Measurements from ENCODE around the gene EVC. TPM values are rescaled to one million over a fixed set of nuclear protein-coding genes. Genes with fewer than 3 reads are reported as not detected.

The EVC gene
- total and polyA plus RNA-seq, 2 experiments from 2014 or later = 2.5 to 45.3 TPM

DNA sequence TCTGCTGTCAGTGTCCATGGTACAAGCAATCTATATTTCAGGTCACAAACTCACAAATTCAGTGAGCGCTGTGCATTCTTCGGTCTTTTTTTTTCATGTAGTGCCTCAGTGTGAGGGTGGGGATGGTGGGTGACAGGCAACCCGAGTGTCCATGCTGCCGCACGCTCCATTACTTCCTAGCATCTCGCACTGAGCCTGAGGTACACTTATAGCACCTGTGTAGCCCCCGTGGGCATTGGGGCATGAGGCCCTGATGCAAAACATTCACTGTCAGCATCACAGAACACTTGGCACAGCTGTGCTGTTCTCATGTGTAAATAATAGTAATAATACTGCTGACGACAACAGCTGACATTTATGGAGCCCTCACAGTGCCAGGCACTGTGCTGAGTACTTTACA lies 34.2 kb upstream of the EVC start:
- TF ChIP-seq CTCF (IDR thresholded peaks at IDR 0.05; ENCODE audit: low read depth, low read length) = no peak
- H3K4me3 ChIP-seq = no peak overlapping the region
- H3K4me1 ChIP-seq (ENCODE audit: low read depth) = no peaks in the 10 kb centered on the region
- no peak for DNase-seq (ENCODE audit: low read depth in 1 of 2, low spot score in 1 of 2)
- H3K36me3 ChIP-seq = no peaks in the 10 kb centered on the region
- H3K27me3 ChIP-seq = no peaks in the 10 kb centered on the region
- no peaks in the 10 kb centered on the region for H3K9me3 ChIP-seq (ENCODE audit: low read depth)
- H3K27ac ChIP-seq = no peak overlapping the region

GRCh38 chr4:5678977-5679376 lies 32.0 kb upstream of the EVC start:
- TF ChIP-seq CTCF (IDR thresholded peaks at IDR 0.05; ENCODE audit: low read depth, low read length) = no peak
- H3K4me3 ChIP-seq = no peak overlapping the region
- H3K27me3 ChIP-seq = no peaks in the 10 kb centered on the region
- no peaks in the 10 kb centered on the region for H3K9me3 ChIP-seq (ENCODE audit: low read depth)
- H3K36me3 ChIP-seq = no peaks in the 10 kb centered on the region
- H3K27ac ChIP-seq = no peak overlapping the region
- DNase-seq (ENCODE audit: low read depth in 1 of 2, low spot score in 1 of 2) = no peak
- H3K4me1 ChIP-seq (ENCODE audit: low read depth) = no peaks in the 10 kb centered on the region

GRCh38 chr4:5683566-5683965 lies 27.4 kb upstream of the EVC start:
- H3K27me3 ChIP-seq = no peaks in the 10 kb centered on the region
- peak in 1 of 2 donors; percentile 5 for DNase-seq (ENCODE audit: low read depth in 1 of 2, low spot score in 1 of 2)
- H3K9me3 ChIP-seq (ENCODE audit: low read depth) = no peaks in the 10 kb centered on the region
- H3K36me3 ChIP-seq = peaks cover 5% of the 10 kb centered on the region
- H3K4me3 ChIP-seq = no peak overlapping the region
- H3K4me1 ChIP-seq (ENCODE audit: low read depth) = no peaks in the 10 kb centered on the region
- no peak for TF ChIP-seq CTCF (IDR thresholded peaks at IDR 0.05; ENCODE audit: low read depth, low read length)
- no peak overlapping the region for H3K27ac ChIP-seq

DNA sequence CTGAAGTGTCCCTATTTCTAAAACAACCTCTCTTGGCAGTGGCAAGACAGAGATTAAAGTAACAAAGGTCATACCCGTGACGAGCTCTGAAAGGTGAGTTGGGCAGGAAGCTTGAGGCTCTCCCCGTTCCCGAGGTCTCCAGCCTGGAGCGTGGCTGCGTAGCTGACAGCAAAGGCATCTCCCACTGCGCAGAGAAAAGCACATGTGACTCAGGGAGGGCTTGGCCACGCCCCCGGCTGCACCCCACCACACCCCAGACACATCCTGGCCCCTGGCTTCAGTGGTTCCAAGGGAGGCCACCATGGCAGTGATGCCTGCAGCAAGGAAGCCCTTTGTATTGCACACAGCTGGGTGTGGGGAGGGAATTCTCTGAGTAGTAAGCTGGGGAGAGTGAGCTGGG lies 25.7 kb upstream of the EVC start:
- H3K4me3 ChIP-seq = no peak overlapping the region
- H3K36me3 ChIP-seq = peaks cover 5% of the 10 kb centered on the region
- no peaks in the 10 kb centered on the region for H3K27me3 ChIP-seq
- TF ChIP-seq CTCF (IDR thresholded peaks at IDR 0.05; ENCODE audit: low read depth, low read length) = no peak
- DNase-seq (ENCODE audit: low read depth in 1 of 2, low spot score in 1 of 2) = no peak
- H3K9me3 ChIP-seq (ENCODE audit: low read depth) = no peaks in the 10 kb centered on the region
- no peak overlapping the region for H3K27ac ChIP-seq
- no peaks in the 10 kb centered on the region for H3K4me1 ChIP-seq (ENCODE audit: low read depth)

GRCh38 chr4:5686338-5686737 lies 24.7 kb upstream of the EVC start:
- no peak for DNase-seq (ENCODE audit: low read depth in 1 of 2, low spot score in 1 of 2)
- no peak for TF ChIP-seq CTCF (IDR thresholded peaks at IDR 0.05; ENCODE audit: low read depth, low read length)
- Histone ChIP-seq H3K4me3 (no peak overlapping the region), H3K27ac (no peak overlapping the region), H3K36me3 (peaks cover 8% of the 10 kb centered on the region), H3K9me3 (ENCODE audit: low read depth) (no peaks in the 10 kb centered on the region), H3K27me3 (no peaks in the 10 kb centered on the region), H3K4me1 (ENCODE audit: low read depth) (no peaks in the 10 kb centered on the region)

GRCh38 chr4:5689065-5689464 lies 21.9 kb upstream of the EVC start:
- TF ChIP-seq CTCF (IDR thresholded peaks at IDR 0.05; ENCODE audit: low read depth, low read length) = no peak
- DNase-seq (ENCODE audit: low read depth in 1 of 2, low spot score in 1 of 2) = no peak
- H3K36me3 ChIP-seq = peaks cover 8% of the 10 kb centered on the region
- H3K27ac ChIP-seq = no peak overlapping the region
- H3K9me3 ChIP-seq (ENCODE audit: low read depth) = no peaks in the 10 kb centered on the region
- H3K27me3 ChIP-seq = no peaks in the 10 kb centered on the region
- no peaks in the 10 kb centered on the region for H3K4me1 ChIP-seq (ENCODE audit: low read depth)
- H3K4me3 ChIP-seq = no peak overlapping the region

All from cardiac muscle cell (in vitro differentiated cells and primary cell).